GM19324 (cell line): ENCODE data around the gene MYCBP2.

Experiments
- ATAC-seq: cut with Tn5 transposase; IDR thresholded peaks from one replicate; pipeline ENCODE4 v1.9.1; 2021; ENCODE audit warnings: mild to moderate bottlenecking, moderate library complexity; ENCODE audit not compliant: unreplicated experiment, low FRiP score

MYCBP2 gene

DNA sequence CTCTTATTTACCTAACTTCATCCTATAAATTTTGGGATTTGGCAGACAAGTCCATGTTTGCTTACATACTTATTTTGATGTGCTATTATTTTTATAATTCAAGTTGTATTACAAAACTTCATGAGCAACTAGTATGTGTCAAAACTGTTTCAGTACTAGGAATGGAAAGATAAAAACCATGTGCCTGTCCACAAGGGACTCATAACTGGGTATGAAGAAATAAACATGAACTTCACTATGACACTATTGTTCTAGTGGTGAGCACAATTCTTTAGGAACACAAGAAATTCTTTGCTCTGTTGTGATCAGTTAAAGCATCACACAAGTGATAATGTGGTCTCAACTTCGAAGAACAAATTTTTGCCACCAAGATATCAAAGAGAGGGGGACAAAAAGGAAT is 202.5 kb downstream of the MYCBP2 start:
- no peak for ATAC-seq

DNA sequence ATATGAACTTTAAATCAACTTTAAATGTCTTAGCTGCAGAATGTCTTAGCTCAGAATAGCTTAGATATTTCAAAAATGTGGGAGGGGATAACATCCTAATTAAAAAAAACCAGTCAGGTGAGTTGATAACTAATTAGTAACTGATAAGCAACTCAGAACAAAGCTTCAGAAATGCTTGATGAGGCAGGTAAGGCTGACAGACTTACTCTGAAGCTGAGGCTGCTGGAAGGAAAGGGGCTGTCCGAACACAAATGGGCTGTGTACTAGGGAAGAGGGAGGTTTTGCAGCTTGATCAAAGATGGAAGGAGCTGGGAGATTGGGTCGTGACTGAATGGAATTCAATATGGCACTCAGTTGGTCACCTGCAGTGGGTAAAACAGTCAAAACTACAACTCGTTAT is 208.8 kb downstream of the MYCBP2 start:
- no peak for ATAC-seq

DNA sequence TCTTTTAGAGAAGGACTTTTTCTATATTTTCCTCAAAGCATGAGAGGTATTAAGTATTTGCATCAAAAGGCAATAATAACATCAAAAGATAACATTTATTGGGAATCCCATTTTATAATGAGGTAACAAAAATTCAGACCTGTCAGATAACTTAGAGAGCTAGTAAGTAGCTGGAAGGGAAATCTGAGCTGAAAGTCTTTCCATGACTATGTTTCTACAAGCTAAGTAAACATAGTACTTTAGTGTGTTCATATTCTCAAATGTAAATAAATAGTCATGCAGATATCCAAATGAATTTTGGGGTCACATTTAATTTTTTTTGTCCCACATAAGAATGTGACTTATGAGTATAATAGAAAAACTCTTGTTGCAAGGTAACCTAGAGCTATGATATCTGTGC is 212.6 kb downstream of the MYCBP2 start:
- no peak for ATAC-seq

DNA sequence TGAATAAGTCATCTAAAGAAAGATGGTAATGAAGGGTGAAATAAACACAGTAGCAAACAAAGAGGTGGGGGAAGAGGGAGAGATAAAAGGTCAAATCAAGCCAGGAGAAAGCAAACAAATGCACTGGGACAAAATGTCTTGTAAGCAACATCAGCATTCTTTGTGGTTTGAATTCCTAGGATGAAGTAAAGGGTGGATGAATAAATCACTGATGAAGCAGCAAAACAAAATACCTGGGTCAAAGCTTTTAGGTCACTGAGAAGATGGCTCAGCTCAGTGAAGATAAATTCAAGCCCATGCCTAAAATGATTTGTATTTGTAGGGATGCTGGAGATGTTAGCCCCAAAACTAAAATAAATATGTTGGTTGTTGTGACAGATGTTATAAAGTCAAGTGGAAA is 213.4 kb downstream of the MYCBP2 start:
- ATAC-seq = no peak

DNA sequence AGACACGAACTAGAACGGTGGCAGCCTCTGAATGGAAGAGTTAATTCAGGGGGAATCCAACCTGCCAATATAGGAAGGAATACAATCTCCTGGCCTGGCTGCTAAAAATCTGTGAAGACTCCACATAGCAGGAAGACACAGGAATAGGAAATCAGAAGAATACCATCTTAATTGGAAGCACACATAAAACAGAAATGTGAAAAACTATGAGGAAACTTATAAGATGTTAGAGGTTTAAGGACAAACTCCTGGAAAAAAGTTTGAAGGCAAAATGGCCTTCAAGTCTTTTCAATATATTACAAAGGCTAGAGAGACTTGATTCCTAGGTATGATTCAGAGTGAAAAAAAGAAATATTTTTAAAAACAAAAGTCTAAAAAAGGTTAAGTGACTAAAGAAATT is 221.8 kb downstream of the MYCBP2 start:
- no peak for ATAC-seq

DNA sequence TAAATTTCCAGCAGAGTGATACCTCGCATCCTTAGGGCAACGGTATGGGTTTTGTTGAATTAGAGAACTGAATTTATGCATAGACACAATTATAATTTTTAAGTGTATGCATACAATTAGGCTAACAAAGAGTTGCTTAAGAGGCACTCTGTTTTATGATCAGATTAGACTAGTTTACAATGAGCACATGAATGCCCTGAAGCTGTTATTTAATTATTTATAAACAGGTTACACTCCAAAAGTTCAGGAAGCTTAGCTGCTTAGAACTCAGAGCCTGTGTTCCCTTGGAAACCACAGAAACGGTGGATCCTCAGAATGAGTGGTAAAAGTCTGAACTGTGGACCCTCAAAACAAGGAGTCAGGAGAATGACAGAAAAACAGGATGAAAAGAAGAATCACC is 227.5 kb downstream of the MYCBP2 start:
- ATAC-seq = no peak

DNA sequence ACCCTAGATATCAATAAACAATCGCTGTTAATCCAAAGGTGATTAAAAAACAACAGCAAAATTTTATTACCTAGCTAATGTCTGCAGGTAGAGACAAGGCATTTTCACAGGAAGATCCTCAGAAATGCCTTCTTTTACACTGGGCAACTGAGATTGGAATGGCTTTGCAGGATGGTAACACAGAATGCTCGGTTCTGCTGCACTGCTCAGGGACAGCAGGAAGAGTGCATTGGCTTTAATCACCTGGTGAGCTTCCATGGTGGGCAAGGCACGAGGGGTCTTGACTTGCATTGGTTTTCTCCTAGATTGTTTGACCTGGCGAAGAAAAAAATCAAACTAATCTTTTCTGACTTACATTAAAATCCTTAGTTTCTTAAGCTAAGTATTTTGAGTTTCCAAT is 231.6 kb downstream of the MYCBP2 start:
- ATAC-seq = no peak

DNA sequence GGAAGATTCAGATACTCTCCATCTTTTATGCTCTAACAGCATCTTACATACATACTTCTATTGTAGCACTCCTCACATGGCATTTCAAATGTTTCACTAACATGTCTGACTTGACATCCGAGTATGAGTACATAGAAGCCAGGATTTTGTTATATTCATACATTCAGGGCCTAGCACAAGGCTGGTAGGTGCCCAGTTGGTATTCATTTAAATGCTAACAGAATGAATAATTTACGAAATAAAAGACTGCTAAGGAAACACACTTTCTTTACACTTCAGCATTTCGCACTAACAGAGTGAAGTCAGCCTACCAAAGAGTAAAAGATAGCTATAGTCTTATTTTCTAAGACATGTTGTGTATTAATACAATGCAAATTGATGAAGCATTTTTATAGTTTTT is 232.1 kb downstream of the MYCBP2 start:
- no peak for ATAC-seq

DNA sequence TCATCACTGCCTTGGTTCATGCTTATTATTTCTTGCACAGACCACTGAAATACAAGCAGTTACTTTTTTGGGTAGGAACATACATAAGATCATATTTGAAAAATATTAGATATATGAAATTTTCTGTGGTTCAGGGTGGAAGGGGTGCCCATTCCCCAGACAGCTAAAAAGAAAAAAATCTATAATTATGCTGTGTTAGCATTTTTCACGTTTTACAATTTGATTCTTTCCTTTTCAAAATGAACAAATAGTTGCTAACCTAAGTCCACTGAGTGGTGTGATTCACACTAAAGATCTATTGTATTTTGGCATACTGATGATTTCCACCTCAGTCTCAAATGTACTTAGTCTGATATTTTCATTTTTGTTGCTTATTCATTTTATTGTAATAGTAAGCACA is 233.2 kb downstream of the MYCBP2 start:
- no peak for ATAC-seq

DNA sequence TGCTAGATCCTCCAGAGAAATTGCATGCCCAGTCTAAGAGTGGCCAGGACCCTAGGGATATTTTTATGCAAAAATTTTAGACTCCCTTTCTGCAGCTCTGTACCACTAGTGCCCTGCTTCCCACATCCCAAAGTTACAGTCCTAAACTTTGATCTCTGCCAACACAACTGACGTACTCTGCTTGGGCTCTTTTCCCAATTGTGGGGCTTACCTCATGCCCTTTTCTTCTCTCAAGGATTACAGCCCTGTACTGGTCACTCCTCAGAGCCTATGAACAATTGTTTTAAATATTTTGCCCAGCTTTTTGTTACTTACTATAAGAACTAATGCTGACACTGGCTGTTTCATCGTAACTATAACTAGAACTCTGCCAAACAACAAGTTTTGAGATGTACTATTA is 242.1 kb downstream of the MYCBP2 start:
- no peak for ATAC-seq

DNA sequence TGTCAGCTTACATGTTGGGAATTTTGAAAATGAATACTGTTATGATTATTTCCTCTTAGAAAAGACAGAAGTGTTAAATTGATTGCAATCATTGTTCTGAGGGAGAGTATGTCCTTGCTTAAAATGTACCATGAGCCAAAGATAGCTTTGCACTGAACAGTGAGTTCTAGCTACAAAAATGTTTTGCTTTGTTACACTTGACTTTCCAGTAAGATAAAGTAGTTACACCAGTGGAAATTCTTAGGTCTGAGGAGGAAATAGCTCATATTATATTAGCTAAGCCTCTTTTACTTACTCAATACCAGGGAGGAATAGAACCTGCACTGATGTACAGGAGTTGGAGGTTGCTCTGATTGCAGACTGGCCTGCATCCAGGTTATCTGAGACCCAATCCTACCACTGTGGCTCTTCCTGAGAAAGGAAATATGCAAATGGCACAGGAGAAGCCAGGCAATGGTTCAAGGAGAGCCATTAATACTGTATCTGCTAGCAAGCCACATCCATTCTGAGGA is 246.9 kb downstream of the MYCBP2 start:
- no peak for ATAC-seq

DNA sequence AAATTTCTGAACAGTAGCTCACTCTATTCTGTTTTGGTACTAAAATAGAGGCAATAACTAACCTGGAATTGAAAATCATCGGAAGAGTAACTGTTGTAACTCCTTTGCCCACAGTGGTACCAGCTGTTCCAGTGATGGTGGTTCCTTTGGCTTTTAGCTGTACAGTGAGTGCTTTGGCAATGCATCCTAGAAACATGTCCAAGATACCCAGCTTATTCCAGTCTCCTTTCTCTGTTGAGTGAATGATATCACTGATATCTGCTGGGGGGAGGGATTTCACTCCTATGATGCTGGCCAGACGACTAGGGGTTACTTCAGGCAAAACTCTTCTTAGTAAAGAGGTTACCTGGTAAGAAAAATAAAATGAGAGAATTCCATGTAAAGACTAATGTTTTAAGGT is 259.4 kb downstream of the MYCBP2 start:
- no peak for ATAC-seq

DNA sequence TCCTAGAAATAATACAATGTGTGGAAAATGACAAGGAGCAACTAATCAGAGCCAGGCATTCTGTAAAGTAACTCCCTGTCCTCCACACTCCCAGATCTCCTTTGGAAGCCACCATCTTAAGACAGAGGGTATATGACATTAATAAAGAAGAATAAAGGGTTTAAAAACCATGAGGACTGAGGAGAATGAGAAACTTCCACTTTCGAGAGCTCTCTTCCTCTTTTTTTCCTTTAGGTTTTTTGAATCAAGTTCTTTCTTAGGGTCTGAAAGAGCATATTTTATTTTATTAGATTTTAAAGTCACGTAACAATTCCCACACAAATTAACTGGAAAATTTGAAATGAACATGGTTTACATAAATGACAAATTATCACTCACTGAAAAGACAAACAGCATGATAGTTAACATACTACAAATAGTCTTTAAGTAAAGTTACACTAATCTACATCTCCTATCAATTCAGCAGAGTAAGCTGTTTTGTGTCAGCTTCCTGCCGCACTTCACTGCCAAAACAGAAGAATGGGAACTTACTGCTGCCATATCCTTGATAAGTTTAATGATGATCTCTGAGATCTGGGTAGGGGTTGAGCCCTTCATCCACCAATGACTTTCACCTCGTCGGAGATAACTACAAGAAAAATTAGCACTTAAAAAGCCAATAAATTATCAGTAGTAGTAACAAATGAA is 261.3 kb downstream of the MYCBP2 start:
- ATAC-seq = no peak

DNA sequence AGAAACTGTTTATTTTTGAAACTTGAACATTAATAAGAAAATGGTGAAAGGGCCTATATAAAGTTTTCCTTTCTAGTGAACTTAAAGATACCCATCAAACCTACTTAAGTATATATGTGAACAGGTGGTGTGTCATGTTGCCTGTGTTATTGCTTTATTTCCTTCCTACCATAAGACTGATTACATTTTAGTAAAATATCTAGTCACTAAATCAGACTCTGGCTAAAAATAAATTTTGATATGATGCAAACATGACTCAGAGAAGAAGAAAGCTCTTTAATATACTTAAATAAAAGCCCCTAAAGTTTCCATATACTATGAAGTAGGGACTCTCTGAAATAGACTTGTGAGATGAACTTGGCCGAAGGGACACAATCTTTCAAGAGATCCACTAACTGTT is 264.8 kb downstream of the MYCBP2 start:
- no peak for ATAC-seq

DNA sequence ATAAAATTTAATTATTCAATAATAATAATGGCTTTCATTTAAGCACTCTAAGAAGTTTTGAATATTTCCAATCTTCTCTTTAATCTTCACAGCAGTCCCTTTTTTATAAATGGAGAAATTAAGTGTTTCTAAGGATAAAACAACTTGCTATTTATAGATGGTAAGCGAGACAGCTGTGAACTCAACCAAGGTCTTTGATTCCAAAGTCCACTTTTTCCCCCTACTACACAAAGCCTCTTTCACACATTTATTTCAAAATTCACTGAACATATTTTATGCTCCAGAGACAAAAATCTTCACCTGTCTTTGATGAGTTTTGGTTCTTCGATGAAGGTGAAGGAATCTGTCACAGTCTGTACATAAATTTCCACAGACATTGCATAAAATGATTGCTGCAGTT is 265.5 kb downstream of the MYCBP2 start:
- ATAC-seq = no peak

DNA sequence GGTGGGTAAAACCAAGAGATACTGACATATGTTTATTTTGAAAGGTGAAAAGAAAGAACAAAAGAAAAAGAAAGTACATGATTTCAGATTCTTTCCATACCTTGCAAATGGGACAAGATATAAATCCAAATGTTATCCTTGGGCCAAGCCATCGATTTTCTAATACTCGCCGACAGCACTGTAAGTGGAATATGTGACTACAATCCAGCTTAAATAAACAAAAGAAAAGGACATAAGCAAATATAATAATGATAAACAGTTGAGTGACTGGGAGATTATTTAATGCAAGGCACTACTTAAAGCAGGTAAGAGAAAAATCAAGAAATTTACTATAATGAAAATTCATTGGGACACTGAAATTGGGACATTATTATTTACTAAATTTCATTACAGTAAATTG is 270.0 kb downstream of the MYCBP2 start:
- ATAC-seq = no peak

DNA sequence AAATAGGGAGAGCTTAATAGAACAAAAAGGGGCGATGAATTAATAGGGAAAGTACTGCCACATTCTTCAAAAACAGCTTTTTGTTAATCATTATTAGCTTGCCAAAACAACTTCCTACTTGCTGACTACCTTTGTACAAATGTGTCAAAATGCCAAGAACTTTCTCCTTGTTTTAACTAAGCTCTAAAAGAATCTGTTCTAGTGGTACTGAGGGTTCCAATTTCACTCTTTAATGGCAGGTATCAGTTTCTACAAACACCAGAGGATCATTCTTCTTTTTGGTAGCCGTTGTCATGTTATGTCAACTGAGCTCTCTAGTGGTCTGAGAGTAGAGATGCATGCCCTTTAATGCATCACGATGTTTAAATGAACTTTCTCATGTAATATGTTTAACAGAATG is 270.5 kb downstream of the MYCBP2 start:
- no peak for ATAC-seq

DNA sequence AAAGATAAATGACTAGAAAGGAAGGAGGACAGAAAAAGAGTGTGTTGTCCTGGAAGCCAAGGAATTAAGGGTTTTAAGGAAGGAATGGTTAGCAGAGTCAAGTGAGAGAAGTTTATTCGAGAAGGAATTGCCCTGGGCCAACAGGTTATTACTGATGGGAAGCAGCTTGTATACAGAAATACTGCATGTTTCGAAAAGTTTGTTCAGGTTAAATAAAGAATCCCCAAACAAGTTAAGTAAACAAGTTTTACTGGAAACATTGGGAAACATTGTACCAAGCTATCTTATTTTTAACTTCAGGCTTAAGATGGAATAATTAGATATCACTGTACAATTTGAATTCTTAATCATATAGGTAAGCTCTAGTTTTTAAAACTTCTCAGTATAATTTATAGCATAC is 271.7 kb downstream of the MYCBP2 start:
- ATAC-seq = no peak

DNA sequence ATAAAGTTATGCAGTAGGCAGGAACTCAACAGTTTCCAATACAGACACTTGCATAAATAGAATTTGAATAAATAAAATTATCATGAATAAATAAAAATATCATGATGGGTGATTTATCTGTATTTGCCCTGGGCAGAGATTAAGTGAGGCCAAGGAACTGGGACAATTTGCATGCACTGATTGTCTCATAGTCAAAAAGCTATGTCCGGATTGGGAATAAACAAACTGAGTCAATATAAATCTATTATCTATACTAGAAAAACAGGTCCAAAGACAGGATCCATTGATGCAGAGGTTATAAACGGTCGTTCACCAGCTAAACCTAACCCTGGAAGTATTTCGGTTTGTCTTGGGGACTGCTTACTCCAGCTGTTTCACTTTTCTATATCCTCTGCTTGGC is 273.7 kb downstream of the MYCBP2 start:
- ATAC-seq = no peak

DNA sequence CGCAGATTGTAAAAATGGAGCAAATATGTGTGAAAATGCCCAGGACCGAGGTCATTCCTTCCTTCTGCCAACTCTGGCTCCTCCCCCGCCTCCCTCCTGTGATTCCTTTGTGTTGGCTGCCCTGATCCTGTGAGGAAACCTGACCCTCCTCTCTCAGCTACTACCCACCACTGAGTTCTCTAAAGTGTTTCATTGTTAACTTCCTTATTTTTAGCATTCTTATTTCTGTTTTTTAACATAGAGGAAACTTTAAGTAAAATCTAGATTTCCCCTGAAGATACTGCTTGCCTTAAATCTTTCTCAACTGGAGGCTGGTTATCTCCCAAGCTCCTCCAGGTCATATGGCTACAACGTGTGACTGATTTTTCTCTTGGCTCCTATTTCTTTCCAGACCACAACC is 278.2 kb downstream of the MYCBP2 start:
- no peak for ATAC-seq

DNA sequence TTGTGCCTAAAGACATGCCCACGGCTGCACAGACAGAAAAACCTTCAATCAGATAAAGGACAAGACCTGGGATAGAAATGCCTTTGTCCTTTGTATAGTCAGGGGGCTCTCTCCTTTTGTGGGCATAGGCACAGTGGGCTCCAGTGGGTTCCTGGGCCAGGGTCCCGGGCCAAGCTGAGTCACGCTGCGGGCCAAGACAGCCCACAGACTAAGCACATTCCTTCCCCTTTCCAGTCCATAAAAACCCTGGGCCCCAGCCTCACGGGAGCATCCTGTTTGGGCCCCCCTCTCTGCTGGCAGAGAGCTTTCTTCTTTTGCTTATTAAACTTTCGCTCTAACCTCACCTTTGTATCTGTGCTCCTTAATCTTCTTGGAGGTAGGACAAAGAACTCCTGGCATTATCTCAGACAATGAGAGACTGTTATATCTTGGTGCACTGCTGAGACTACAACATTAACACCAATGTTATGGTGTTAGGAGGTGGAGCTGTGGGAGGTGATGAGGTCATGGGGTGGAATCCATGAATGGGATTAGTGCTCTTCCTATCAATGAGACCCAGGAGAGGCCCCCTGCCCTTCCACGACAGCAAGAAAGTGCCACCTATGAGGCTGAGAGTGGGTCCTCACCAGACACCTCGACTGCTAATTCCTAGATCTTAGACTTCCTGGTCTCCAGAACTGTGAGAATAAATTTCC is 279.1 kb downstream of the MYCBP2 start:
- no peak for ATAC-seq

DNA sequence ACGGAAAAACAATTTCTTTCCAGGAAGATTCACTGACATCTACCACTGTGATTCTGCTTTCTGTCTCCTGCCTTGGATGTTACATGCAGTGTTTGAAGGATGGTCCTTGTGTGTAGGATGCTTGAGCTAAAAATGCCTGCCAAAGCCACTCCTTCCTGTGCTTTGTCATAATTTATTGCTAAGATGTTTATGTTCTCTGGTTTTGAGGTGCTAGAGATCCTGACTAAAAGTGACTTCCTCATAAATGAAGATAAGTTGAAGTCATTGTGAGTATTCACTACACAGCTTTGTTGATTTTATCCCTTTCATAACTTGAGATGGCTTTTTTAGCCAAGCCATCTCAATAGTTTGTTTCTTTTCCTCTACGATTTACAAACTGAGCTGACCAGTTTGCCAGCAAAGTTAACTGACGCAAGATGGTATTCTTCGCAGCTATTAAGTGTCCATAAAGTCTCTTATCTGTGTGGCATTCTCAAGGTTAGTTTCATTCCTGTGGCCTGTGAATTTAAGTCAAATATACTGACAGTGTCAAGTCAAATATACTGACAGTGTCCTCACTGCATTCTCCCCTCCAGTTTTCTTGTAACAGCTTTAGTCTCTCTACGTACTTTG is 284.2 kb downstream of the MYCBP2 start:
- ATAC-seq = no peak
